DOHH2 (cell line): ENCODE results near the gene LMTK2.

Source experiments
- H3F3A ChIP-seq: fragments of 200-600 bp; sonication (generic), shearing (Covaris generic); 2 replicates; pipeline ENCODE4 v1.6.0; 2016; ENCODE audit warnings: antibody characterized with exemption, mild to moderate bottlenecking; ENCODE audit not compliant: control insufficient read depth, insufficient read depth
- H3K27ac ChIP-seq: fragments of 200-600 bp; sonication (generic); 2 replicates; pipeline ENCODE4 v1.5.1; 2014; ENCODE audit warnings: low read depth, mild to moderate bottlenecking, low read length, moderate library complexity
- H3K27me3 ChIP-seq: fragments of 200-600 bp; sonication (generic); 2 replicates; pipeline ENCODE4 v1.6.1; 2014; ENCODE audit warnings: mild to moderate bottlenecking, low read length, mixed read lengths; ENCODE audit not compliant: control insufficient read depth
- H3K36me3 ChIP-seq: fragments of 200-600 bp; sonication (generic); 2 replicates; pipeline ENCODE4 v1.6.1; 2014; ENCODE audit warnings: mild to moderate bottlenecking, low read length, moderate library complexity, mixed read lengths; ENCODE audit not compliant: control insufficient read depth
- H3K4me1 ChIP-seq: fragments of 200-600 bp; sonication (generic); 2 replicates; pipeline ENCODE4 v1.6.1; 2014; ENCODE audit warnings: mild to moderate bottlenecking, low read length, mixed read lengths; ENCODE audit not compliant: control insufficient read depth
- H3K4me2 ChIP-seq: fragments of 200-600 bp; sonication (generic); 2 replicates; pipeline ENCODE4 v1.6.0; 2014; ENCODE audit warnings: mild to moderate bottlenecking, low read length, moderate library complexity
- H3K4me3 ChIP-seq: fragments of 200-600 bp; sonication (generic); 2 replicates; pipeline ENCODE4 v1.5.1; 2014; ENCODE audit warnings: mild to moderate bottlenecking, low read length, mixed read lengths
- H3K79me2 ChIP-seq: fragments of 200-600 bp; sonication (generic); 2 replicates; pipeline ENCODE4 v1.6.1; 2014; ENCODE audit warnings: mild to moderate bottlenecking, low read length, mixed read lengths; ENCODE audit not compliant: control insufficient read depth
- H3K9me2 ChIP-seq: fragments of 200-600 bp; sonication (generic); replicated peaks from 2 replicates; pipeline ENCODE4 v1.6.1; 2014; ENCODE audit warnings: mild to moderate bottlenecking, low read length, mixed read lengths; ENCODE audit not compliant: control insufficient read depth
- H3K9me3 ChIP-seq: fragments of 200-600 bp; sonication (generic); 2 replicates; pipeline ENCODE4 v1.6.1; 2014; ENCODE audit warnings: antibody characterized with exemption, low read length, mixed read lengths; ENCODE audit not compliant: control insufficient read depth, insufficient read depth
- H4K20me1 ChIP-seq: fragments of 200-600 bp; sonication (generic); 2 replicates; pipeline ENCODE4 v1.6.0; 2014; ENCODE audit warnings: low read depth, mild to moderate bottlenecking, antibody characterized with exemption, low read length, moderate library complexity; ENCODE audit not compliant: control insufficient read depth, insufficient read depth
- EZH2phosphoT487 ChIP-seq: fragments of 200-600 bp; sonication (generic); IDR thresholded peaks from 2 replicates; pipeline ENCODE4 v1.6.1; 2017; ENCODE audit warnings: borderline replicate concordance, mild to moderate bottlenecking, antibody characterized with exemption, low read length, moderate library complexity, mixed read lengths
- TF ChIP-seq, protein P1 (sequence below): fragments of 200-600 bp; sonication (generic); IDR thresholded peaks from one replicate; pipeline ENCODE4 v1.5.1; 2014; ENCODE audit warnings: antibody characterized with exemption, mild to moderate bottlenecking, low read depth, low read length; ENCODE audit not compliant: poor library complexity, severe bottlenecking

Gene LMTK2

GRCh38 chr7:98251231-98251600 is 144.6 kb downstream of the LMTK2 start:
- Histone ChIP-seq H3K27ac (peak overlapping the region; percentile 81), H3K4me2 (peak overlapping the region; percentile 96), H3K79me2 (peaks cover 11% of the 10 kb centered on the region), H3K27me3 (no peaks in the 10 kb centered on the region), H3F3A (peaks cover 16% of the 10 kb centered on the region), H3K4me1 (peaks cover 42% of the 10 kb centered on the region), H3K9me2 (no peaks in the 10 kb centered on the region), H3K36me3 (peaks cover 2% of the 10 kb centered on the region; the same call in 1 of the 2 replicates), H3K9me3 (no peaks in the 10 kb centered on the region), H4K20me1 (no peaks in the 10 kb centered on the region), H3K4me3 (peak overlapping the region; percentile 86)
- TF ChIP-seq EZH2phosphoT487: no peak
- TF ChIP-seq, protein P1, sequence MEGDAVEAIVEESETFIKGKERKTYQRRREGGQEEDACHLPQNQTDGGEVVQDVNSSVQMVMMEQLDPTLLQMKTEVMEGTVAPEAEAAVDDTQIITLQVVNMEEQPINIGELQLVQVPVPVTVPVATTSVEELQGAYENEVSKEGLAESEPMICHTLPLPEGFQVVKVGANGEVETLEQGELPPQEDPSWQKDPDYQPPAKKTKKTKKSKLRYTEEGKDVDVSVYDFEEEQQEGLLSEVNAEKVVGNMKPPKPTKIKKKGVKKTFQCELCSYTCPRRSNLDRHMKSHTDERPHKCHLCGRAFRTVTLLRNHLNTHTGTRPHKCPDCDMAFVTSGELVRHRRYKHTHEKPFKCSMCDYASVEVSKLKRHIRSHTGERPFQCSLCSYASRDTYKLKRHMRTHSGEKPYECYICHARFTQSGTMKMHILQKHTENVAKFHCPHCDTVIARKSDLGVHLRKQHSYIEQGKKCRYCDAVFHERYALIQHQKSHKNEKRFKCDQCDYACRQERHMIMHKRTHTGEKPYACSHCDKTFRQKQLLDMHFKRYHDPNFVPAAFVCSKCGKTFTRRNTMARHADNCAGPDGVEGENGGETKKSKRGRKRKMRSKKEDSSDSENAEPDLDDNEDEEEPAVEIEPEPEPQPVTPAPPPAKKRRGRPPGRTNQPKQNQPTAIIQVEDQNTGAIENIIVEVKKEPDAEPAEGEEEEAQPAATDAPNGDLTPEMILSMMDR: no peak

- no peaks in the 10 kb centered on the region for H4K20me1 ChIP-seq
- H3K9me3 ChIP-seq: no peaks in the 10 kb centered on the region
- peaks cover 16% of the 10 kb centered on the region for H3F3A ChIP-seq
- peak within 1 kb of the TSS; percentile 96 for H3K4me2 ChIP-seq
- TF ChIP-seq, protein P1: no peak
- TF ChIP-seq EZH2phosphoT487: no peak
- no peaks in the 10 kb centered on the region for H3K27me3 ChIP-seq
- H3K27ac ChIP-seq: peak within 1 kb of the TSS; percentile 81
- H3K36me3 ChIP-seq: peaks cover 2% of the 10 kb centered on the region; the same call in 1 of the 2 replicates
- H3K4me3 ChIP-seq: peak within 1 kb of the TSS; percentile 86
- H3K9me2 ChIP-seq: no peaks in the 10 kb centered on the region
- H3K4me1 ChIP-seq: peaks cover 42% of the 10 kb centered on the region
- H3K79me2 ChIP-seq: peaks cover 11% of the 10 kb centered on the region
Measured at GRCh38 chr7:98251601-98252424, 145.2 kb downstream of the LMTK2 start, which contains the start of gene TECPR1. Gene TECPR1 (minus strand): TSS chr7:98252232. CDS start chr7:98246146, 6,086 bp downstream.

DNA sequence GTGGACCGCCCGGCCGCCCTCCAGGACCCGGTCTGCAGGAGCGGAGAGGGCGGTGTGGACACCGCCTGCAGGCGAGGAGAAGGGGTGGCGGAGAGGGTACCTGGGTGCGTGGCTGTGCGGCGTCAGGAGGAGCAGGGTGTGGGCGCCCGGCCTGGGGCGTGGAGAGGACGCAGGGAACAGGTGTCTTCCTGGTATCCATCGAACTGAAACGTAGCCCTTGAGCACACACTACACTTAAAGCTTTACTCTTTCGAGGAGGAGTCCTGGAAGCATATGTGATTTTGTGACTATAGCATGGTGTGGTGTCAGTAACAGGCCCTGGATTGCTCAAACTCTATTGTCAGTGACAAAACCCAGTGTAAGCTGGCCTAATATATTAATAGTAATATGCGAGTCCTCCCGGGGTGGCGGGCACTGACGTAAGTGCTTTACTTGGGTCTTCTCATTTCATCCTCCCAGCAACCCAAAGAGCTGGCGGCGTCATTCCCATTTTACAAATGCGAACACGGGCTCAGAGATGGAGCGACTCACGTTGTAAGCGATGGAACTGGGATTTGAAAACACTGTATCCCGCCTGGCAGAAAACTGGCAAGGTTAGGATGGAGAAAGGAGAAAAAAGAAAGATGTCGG is 145.9 kb downstream of the LMTK2 start:
- Histone ChIP-seq H3K4me3 (peak overlapping the region; percentile 86), H3K27me3 (no peaks in the 10 kb centered on the region), H3K4me1 (peaks cover 42% of the 10 kb centered on the region), H3K79me2 (peaks cover 11% of the 10 kb centered on the region), H3K9me2 (no peaks in the 10 kb centered on the region), H4K20me1 (no peaks in the 10 kb centered on the region), H3K4me2 (peak overlapping the region; percentile 96), H3F3A (peaks cover 16% of the 10 kb centered on the region), H3K27ac (no peak overlapping the region), H3K9me3 (no peaks in the 10 kb centered on the region), H3K36me3 (peaks cover 2% of the 10 kb centered on the region; the same call in 1 of the 2 replicates)
- TF ChIP-seq EZH2phosphoT487: no peak
- TF ChIP-seq, protein P1: no peak
